GM19397 (cell line): ENCODE measurements around the gene KLHDC7A.

Source experiments
- ATAC-seq: cut with Tn5 transposase; IDR thresholded peaks from one replicate; pipeline ENCODE4 v1.9.1; 2021; ENCODE audit warnings: mild to moderate bottlenecking, moderate library complexity; ENCODE audit not compliant: unreplicated experiment

The KLHDC7A gene

DNA sequence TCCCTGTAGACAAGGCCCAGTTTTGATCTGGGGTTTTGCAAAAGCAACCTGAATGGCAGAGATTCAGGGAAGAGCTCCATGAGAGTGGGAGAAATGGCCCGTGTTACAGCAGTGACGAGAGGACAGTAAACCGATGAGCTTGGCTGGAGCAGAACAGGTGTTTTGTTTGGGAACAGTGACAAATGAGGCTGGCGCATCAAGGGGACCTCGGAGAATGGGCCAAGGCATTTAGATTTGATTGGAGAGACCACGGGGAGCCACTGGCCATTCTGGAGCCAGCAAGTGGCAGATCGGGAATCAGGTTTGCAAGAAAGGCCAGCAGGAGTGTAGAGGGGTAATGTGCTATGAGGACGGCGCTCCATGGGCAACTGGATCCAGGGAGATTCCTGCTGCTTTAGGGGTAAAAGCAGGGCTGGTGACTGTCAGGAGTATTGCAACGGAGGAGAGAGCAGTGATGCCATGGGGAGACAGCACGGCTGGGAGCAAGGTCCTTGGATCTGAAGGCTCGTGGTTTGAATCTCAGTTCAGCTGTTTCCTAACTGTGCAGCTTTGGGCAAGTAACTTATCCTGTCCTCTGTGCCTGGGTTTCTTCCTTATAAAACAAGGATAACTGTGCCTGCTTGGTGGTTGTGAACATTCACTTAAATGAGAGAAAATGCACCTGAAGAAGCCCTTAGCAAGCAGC, 9.9 kb upstream of the KLHDC7A start:
- no peak for ATAC-seq

DNA sequence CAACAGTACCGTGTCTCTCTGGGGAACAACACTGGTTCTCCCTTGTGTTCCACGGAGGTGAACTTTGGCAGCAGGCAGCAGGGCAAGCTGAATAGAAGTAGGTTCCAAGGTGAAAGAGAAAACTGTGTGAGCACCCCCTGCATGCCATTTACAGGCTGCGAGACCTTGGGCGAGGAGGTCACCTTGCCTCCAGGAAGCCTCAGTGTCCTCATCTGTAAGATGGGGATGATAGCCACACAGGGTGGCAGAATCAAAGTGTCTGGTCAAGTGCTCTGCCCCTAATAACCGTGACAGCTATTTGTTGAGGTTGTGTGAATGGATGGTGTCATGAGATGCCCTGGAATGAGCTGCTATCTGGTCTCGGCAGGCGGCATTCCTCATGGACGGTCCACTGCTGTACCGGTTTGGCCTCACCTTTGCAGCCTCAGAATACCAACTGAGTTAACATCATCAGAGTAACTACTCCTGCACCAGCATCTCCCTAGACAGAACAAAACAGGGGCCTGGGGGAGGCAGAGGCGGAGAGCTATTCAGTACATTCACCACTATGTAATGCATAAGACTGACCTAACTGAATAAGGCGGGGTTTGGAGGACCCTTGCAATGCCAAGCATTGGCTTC, 7.4 kb upstream of the KLHDC7A start:
- no peak for ATAC-seq

DNA sequence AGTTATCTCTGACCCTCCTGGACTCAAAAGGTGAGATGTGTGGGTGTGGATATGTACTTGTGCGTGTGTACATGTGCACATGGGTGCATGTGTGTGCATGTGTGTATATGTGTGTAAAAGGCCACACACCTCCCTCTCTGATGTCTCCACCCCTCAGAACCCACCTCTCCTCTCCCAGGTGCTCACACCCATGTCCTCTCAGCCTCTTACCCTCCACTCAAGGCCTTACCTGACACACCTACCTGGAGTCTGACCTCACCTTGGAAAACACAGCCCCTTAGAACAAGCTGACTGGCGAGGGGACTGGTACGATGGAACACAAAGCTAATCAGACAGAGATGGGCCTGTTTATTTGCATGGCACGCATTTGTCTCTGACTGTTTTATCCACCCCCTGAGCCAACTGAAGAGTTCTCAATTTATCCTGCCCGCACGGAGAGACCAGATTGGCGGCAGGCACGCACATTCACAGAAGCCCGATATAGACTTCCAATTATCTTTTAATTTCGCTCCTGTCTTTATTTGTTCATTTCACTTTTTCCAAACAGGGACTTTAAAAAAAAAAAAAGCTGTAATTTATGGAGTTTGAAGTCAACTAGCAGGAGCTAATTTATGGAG, 6.1 kb upstream of the KLHDC7A start:
- no peak for ATAC-seq

DNA sequence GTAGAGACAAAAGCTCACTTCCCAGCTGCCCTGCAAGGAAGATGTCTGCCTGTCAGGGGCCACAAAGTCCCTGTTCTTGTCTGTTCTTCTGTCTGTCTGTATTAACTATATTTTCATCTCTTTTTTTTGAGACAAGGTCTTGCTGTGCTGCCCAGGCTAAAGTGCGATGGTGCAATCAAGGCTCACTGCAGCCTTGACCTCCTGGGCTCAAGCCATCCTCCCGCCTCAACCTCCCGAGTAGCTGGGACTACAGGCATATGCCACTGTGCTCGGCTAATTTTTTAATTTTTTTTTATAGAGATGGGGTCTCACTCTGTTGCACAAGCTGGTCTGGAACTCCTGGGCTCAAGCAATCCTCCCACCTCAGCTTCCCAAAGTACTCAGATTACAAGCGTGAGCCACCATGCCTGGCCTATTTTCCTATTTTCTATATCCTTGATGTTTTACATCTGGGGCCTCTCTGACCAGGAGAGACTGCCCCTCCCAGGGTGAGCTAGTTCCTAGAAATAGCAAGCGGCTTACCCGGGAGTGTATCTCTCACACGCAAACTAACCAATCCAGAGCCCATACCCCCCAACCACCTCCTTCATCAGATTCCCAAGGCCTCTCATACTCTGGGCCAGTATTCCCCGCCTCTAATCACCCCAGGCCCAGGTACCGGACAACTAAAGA, 5.4 kb upstream of the KLHDC7A start:
- no peak for ATAC-seq

DNA sequence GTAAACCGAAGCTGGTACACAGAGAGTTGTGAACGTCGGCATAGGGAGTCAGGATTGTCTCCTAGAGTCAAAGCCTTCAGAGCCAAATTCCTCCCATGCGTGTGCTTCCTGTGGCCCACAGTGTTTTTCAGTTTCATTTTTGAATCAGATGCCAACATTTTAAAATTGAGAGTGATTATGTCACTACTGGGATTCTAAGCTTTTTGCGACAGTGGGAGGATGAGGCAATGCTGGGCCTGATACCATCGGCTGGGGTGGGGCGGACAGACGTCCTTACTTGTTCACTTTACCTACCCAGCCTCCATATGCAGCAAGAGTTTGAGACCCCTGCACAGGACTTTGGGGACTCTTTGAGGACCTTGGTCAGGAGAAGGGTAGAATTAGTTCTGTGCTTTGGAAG, 1.3 kb upstream of the KLHDC7A start:
- no peak for ATAC-seq

DNA sequence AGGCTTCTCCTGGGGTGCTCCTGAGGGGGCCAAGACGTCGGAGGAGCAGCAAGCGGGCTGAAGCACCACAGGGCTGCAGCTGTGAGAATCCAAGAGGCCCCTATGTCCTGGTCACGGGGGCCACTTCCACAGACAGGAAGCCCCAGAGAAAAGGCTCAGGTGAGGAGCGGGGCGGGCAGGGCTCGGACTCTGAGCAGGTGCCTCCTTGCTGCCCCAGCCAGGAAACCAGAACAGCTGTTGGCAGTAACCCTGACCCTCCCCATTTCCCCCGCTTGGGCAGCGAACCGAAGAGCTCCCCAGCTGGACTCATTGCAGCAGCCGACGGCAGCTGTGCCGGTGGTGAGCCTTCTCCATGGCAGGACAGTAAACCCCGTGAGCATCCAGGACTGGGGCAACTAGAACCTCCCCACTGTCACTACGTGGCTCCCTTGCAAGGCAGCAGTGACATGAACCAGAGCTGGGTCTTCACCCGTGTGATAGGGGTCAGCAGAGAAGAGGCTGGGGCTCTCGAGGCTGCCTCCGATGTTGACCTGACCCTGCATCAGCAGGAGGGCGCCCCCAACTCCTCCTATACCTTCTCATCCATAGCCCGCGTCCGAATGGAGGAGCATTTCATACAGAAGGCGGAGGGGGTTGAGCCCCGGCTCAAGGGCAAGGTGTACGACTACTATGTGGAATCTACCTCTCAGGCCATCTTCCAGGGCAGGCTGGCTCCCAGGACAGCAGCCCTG, 625 bp downstream of the KLHDC7A start:
- no peak for ATAC-seq

DNA sequence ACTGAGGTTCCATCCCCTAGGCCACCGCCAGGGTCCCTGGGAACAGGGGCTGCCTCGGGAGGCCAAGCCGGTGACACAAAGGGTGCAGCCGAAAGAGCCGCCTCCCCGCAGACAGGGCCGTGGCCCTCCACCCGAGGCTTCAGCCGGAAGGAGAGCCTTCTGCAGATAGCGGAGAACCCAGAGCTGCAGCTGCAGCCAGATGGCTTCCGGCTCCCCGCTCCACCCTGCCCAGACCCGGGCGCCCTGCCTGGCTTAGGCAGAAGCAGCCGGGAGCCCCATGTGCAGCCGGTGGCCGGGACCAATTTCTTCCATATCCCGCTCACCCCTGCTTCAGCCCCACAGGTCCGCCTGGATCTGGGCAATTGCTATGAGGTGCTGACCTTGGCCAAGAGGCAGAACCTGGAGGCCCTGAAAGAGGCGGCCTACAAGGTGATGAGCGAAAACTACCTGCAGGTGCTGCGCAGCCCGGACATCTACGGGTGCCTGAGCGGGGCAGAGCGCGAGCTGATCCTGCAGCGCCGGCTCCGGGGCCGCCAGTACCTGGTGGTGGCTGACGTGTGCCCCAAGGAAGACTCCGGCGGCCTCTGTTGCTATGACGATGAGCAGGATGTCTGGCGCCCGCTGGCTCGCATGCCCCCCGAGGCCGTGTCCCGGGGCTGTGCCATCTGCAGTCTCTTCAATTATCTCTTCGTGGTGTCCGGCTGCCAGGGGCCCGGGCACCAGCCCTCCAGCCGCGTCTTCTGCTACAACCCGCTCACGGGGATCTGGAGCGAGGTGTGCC, 1.4 kb downstream of the KLHDC7A start:
- no peak for ATAC-seq

DNA sequence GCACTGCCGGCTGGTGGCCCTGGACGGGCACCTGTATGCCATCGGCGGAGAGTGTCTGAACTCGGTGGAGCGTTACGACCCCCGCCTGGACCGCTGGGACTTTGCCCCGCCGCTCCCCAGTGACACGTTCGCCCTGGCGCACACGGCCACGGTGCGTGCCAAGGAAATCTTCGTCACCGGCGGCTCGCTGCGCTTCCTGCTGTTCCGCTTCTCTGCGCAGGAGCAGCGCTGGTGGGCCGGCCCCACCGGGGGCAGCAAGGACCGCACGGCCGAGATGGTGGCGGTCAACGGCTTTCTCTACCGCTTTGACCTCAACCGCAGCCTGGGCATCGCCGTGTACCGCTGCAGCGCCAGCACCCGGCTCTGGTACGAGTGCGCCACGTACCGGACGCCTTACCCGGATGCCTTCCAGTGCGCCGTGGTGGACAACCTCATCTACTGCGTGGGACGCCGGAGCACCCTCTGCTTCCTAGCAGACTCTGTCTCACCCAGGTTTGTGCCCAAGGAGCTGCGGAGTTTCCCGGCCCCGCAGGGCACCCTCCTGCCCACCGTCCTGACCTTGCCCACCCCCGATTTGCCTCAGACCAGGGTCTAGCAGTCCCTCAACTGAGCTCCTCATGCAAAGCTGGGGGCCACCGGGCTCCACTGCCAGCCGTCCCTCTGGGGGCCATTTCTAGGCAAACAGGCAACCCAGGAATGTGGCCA, 2.1 kb downstream of the KLHDC7A start:
- ATAC-seq = no peak

DNA sequence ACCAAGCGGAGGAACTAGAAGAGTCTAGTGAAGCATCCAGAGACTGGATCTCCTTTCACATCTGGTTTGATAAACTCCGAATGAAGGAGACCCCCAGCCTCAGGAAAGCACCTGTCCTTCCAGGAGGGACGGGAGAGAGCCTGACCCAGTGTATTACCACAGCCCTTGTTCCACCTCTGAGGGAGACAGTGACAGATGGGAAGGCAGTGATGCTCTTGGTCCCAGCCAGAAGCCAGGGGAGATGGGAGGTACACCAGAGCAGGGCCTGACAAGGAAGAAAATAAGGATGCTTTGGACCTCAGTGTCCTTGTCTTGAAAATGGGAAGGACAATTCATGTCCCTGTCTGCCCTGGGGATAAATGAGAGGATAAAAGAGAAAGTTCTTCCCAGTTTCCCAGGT, 3.5 kb downstream of the KLHDC7A start:
- ATAC-seq = no peak

DNA sequence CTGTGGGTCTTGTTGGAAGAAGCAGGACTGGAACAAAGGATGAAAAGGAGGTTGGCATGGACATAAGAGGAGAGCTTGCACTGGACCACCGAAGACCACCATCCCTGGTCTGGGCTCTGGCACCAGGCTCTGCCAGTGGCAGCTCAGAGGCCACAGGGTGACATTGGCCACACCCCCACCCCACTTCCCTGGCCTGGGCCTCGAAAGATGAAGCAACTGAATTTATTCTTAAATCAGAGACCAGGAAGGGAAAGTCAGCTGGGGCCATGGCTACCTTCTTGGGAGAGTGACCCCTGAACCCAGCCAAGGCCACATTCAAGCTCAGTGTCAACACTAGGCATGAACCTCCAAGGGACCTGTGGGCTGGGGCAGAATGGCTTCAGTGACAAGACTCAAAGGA, 4.0 kb downstream of the KLHDC7A start:
- no peak for ATAC-seq

DNA sequence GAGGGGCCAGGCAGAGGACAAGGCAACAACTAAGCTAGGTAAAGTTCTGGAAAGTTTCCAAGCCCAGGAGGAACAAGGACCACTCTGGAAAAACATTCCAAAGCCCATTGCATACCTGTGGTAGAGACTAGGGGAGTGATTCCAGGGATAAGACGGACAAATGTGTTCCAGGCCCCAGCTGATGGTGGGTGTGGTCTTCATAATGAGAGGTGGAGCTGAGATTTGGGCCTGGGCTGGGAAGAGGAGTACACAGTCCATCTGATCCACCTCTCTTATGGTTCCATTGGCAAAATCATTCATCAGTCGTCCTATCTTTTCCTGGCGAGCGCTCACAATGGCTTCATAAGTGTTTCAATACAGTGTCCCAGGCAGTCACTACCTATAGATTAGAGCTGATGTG, 4.5 kb downstream of the KLHDC7A start:
- no peak for ATAC-seq

DNA sequence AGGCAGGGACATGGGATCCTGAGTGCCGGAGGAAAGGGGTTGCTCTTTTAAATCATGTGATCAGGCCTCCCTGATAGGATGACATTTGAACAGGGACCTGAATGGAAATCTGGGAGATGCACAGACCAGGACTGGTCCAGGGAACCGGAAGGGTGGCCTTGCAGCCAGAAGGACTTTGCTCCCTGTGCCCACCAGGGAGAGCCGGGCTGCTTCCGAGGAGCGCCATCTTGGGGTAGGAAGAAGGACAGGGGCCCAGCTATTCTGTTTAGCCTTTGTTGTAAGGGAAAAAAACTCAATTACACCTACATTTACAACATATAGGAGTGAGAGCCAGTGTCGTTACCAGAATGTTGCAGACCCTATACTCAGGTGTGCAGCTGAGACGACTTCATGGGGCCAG, 5.5 kb downstream of the KLHDC7A start:
- no peak for ATAC-seq

DNA sequence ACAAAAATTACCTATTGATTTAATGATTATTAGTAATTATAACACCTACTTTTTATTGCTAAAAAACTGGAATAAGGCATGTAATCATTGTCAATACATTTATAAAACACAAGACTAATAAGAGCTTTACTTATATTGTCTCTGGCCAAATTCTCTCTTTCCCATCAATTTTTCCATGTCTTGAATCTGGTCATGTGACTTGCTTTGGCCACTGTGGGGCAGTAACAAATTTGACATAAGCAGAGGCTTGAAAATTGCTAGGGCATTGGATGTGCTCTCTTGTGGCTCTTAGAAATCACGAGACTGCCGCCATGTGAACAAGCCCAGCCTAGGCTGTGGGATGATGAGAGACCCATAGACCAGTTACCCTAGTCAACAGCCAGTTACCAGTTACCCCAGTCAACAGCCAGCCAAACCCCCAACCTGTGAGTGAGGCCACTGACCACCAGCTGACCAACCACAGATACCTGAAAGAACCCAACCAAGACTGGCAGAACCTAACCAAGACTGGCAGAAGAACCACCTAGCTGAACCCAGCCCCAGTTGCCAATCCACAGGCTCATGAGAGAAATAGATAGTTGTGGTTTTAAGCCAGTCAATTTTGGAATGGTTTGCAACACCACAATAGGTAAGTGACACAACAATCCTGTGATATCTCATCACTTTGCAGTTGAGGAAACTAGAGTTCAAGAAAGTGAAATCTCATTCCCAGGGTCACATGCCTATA, 8.8 kb downstream of the KLHDC7A start:
- no peak for ATAC-seq

DNA sequence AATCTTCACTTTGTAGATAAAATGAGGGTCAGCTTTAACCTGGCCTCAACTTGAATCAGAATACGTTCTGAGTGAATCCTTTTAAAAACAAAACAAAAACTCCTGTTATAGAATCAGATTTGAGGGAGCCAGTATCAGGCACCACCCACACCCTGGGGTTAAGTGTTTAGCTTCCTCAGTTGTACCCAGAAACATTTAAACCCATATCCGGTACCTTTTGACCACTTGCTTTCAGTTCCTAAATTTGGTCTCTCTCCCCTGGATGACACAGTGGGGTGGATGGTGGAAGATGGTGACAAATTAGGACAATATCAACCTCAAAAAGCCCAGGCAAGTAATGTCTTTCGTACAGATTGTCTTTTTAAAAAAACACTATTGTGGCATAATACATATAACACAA, 10.4 kb downstream of the KLHDC7A start:
- ATAC-seq = no peak

DNA sequence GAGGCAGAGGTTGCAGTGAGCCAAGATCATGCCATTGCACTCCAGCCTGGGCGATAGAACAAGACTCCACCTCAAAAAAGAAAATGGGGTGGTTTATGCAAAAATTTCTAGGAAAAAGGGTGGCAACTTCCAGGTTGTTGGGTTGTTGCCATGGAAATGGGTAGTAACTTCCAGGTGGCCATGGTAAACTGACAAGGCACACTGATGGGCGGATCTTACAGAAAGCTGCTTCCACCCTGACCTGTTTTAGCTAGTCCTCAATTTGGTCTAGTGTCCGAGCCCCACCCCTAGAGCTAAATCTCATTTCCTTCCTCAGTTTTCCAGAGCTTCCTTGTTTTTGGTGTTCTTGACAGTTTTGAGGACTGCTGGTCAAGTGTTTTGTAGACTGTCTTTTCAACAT, 13.6 kb downstream of the KLHDC7A start:
- ATAC-seq = no peak

DNA sequence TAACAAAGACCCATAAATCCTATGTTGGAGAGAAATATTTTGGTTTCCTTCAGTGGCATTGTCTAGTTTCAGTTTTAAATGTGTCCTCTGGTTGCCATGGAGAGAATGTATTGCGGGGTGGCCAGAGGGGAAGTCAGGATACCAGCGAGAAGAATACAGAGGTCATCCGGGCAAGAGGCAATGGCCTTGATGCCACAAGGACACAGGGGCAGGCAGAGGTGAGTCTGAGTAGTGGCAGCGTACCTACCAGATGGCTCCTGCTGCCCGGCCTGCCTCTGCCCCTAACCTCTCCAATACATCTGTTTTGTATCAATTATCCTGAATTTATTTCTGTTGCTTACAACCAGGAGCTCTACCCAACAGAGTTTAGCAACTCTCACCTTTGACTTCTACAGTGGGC, 14.9 kb downstream of the KLHDC7A start:
- ATAC-seq = no peak

DNA sequence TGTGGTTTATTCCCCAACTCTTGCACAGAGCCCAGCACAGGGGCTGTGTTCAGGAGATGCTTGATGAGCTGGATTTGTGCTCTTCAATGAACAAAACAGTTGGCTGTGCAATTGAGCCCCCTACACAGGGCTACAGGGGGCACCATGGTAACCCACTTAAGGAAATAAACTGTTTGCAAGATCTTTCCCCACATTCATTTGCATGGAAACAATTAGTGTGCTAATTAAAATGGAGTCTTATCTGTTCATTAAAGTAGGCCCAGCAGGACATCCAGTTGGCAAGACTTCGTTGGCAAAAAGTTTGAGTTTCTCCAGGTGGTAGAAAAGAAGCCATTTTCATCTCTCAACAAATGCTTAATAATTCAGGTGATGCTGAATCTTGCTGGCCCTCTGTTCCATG, 15.3 kb downstream of the KLHDC7A start:
- ATAC-seq = no peak

DNA sequence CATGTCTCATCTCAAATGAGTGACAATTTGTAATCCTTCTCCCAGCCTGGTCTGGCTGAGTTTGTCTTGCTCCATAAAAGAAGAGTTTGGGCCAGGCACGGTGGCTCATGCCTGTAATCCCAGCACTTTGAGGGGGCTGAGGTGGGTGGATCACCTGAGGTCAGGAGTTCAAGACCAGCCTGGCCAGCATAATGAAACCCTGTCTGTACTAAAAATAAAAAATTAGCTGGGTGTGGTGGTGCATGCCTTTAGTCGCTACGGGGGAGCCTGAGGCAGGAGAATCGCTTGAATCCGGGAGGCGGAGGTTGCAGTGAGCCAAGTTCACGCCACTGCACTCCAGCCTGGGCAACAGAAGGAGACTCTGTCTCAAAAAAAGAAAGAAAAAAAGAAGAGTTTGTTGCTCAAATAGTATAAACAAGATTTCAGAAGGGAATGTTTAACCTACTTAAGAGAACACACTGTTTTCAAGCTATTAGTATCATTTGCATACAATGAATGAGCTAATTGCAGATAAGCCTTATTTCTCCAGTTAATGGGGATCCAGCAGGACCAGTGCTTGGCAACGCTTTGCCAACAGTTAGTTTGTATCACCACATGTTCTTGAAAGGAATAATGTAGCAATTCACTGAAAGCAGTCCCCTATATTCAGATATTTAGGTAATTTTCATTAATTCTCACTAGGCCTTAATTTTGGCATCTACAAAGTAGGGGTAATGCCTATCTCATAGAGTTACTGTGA, 15.9 kb downstream of the KLHDC7A start:
- ATAC-seq = no peak

DNA sequence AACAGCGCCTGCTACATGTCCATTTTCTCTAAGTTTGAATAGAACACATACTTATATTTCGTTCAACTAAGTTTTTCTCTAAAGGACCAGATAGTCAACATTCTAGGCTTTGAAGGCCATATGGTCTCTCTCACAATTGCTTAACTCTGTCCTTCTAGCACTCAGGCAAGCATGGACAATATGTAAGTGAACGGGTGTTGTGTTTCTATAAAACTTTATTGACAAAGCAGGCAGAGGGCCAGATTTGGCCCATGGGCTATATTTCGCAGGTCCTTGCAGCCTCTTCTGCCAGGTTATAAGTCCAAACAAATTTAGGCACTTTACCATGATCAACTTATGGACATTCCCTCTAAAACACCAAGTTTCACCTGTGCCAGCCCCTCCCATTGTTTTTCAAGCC, 21.1 kb downstream of the KLHDC7A start:
- no peak for ATAC-seq
